HG02973 (cell line): ENCODE measurements around the gene IMP4.

Source experiments
- ATAC-seq: cut with Tn5 transposase; IDR thresholded peaks from one replicate; pipeline ENCODE4 v1.9.1; 2021; ENCODE audit warnings: moderate library complexity; ENCODE audit not compliant: unreplicated experiment

Gene IMP4

GRCh38 chr2:130336150-130336876 lies 6.4 kb upstream of the IMP4 start:
- no peak for ATAC-seq

GRCh38 chr2:130336877-130337734 lies 5.6 kb upstream of the IMP4 start:
- no peak for ATAC-seq

- ATAC-seq = no peak
These were observed 4.9 kb upstream of the IMP4 start for GRCh38 chr2:130337735-130338325.

GRCh38 chr2:130338793-130339345 lies 3.8 kb upstream of the IMP4 start:
- no peak for ATAC-seq

GRCh38 chr2:130339885-130340745 lies 2.6 kb upstream of the IMP4 start:
- no peak for ATAC-seq

GRCh38 chr2:130341562-130342019 lies 1.1 kb upstream of the IMP4 start:
- no peak for ATAC-seq

GRCh38 chr2:130342020-130342532 lies 621 bp upstream of the IMP4 start:
- ATAC-seq = peak; percentile 71

GRCh38 chr2:130344578-130344977 lies 1.9 kb downstream of the IMP4 start:
- no peak for ATAC-seq

GRCh38 chr2:130345091-130345490 lies 2.4 kb downstream of the IMP4 start:
- no peak for ATAC-seq

- no peak for ATAC-seq
These were observed 2.9 kb downstream of the IMP4 start for GRCh38 chr2:130345611-130346010.

- ATAC-seq = no peak
These were observed 3.5 kb downstream of the IMP4 start for GRCh38 chr2:130346041-130346740.

- ATAC-seq = no peak
These were observed 4.0 kb downstream of the IMP4 start for GRCh38 chr2:130346741-130347066.

GRCh38 chr2:130347220-130347925 lies 4.7 kb downstream of the IMP4 start:
- no peak for ATAC-seq

GRCh38 chr2:130349174-130349573 lies 6.5 kb downstream of the IMP4 start:
- no peak for ATAC-seq

- ATAC-seq = no peak
These were observed 9.0 kb downstream of the IMP4 start for GRCh38 chr2:130351711-130352110.

GRCh38 chr2:130352237-130352636 lies 9.5 kb downstream of the IMP4 start:
- no peak for ATAC-seq

- no peak for ATAC-seq
These were observed 10.8 kb downstream of the IMP4 start for GRCh38 chr2:130353291-130354138.

- ATAC-seq = no peak
These were observed 11.4 kb downstream of the IMP4 start for GRCh38 chr2:130354139-130354428.
